Measurements from ENCODE around the gene ACOD1. TPM values are rescaled to one million over a fixed set of nuclear protein-coding genes. Genes with fewer than 3 reads are reported as not detected.

The ACOD1 gene
- total RNA-seq, 1 experiment from 2014 or later = not detected

DNA sequence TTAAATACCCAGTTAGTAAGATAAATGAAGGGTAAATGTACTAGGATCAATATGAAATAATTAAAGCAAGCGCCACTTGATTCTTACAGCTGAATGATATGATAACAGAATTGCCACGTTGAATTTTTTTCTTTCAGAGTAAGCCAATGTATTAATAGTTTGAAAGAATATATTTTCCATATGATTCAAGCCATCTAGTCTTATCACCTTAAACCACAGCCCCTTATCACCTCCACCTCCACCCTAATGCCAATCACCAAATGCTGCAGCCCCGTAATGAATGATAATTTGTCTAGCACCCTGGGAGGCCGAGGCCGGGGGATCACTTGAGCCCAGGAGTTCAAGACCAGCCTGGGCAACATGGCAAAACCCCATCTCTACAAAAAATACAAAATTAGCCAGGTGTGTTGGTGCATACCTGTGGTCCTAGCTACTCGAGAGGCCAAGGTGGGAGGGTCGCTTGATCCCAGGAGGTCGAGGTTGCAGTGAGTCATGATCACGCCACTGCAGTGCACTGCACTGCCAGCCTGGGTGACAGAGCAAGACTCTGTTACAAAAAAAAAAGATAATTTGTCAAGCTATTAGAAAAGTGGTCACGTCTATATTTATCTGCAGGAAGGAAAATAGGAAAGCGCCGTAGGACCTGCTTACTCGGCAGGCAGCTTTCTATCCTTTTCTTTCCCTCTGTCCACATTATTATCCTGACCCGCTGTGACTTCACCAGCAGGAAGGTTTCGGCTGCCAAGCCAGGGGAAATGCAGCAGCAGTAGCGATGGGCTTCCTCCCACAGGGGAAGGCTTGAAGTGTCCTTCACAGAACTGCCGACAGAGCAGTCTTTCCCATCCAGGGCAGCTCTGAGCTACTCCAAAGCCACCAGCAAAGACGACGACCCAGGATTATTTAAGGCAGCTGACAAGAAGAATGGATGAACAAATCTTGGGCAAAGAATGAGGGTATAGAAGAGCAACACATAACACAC lies 23.8 kb downstream of the ACOD1 start:
- Histone ChIP-seq H3K4me1 (ENCODE audit: insufficient read depth, low read length) (no peaks in the 10 kb centered on the region), H3K36me3 (ENCODE audit: low read depth, low read length) (no peaks in the 10 kb centered on the region), H4K20me1 (ENCODE audit: low read length) (no peaks in the 10 kb centered on the region), H2AFZ (ENCODE audit: low read length) (no peak overlapping the region), H3K9ac (ENCODE audit: low read length) (no peak overlapping the region), H3K79me2 (ENCODE audit: low read length) (no peaks in the 10 kb centered on the region), H3F3A (ENCODE audit: low read length, unreplicated experiment) (no peaks in the 10 kb centered on the region), H3K27ac (ENCODE audit: low read length) (no peak overlapping the region), H3K9me2 (replicated peaks; ENCODE audit: low read length) (no peaks in the 10 kb centered on the region), H3K9me3 (ENCODE audit: low read length) (no peaks in the 10 kb centered on the region), H3K4me3 (ENCODE audit: low read length) (no peak overlapping the region), H3K27me3 (ENCODE audit: low read length) (no peaks in the 10 kb centered on the region), H3K4me2 (ENCODE audit: low read length) (no peak overlapping the region)
- POLR2A ChIA-PET (ENCODE audit: unreplicated experiment) = no interaction called here
- TF ChIP-seq EZH2 (IDR thresholded peaks at IDR 0.05; ENCODE audit: low read length, unreplicated experiment) (no peak), EZH2phosphoT487 (IDR thresholded peaks at IDR 0.05; ENCODE audit: borderline replicate concordance, low read length) (no peak)
- TF ChIP-seq, protein P1, sequence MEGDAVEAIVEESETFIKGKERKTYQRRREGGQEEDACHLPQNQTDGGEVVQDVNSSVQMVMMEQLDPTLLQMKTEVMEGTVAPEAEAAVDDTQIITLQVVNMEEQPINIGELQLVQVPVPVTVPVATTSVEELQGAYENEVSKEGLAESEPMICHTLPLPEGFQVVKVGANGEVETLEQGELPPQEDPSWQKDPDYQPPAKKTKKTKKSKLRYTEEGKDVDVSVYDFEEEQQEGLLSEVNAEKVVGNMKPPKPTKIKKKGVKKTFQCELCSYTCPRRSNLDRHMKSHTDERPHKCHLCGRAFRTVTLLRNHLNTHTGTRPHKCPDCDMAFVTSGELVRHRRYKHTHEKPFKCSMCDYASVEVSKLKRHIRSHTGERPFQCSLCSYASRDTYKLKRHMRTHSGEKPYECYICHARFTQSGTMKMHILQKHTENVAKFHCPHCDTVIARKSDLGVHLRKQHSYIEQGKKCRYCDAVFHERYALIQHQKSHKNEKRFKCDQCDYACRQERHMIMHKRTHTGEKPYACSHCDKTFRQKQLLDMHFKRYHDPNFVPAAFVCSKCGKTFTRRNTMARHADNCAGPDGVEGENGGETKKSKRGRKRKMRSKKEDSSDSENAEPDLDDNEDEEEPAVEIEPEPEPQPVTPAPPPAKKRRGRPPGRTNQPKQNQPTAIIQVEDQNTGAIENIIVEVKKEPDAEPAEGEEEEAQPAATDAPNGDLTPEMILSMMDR (conservative IDR thresholded peaks at IDR 0.05; ENCODE audit: low read depth, low read length) = no peak
- no peak for DNase-seq
- BruUV-seq (replicated peaks) = no TSS peak
- intact Hi-C loops (cut with micrococcal nuclease) = no loop called here
- CTCF ChIA-PET = no interaction called here
- ATAC-seq = no peak

DNA sequence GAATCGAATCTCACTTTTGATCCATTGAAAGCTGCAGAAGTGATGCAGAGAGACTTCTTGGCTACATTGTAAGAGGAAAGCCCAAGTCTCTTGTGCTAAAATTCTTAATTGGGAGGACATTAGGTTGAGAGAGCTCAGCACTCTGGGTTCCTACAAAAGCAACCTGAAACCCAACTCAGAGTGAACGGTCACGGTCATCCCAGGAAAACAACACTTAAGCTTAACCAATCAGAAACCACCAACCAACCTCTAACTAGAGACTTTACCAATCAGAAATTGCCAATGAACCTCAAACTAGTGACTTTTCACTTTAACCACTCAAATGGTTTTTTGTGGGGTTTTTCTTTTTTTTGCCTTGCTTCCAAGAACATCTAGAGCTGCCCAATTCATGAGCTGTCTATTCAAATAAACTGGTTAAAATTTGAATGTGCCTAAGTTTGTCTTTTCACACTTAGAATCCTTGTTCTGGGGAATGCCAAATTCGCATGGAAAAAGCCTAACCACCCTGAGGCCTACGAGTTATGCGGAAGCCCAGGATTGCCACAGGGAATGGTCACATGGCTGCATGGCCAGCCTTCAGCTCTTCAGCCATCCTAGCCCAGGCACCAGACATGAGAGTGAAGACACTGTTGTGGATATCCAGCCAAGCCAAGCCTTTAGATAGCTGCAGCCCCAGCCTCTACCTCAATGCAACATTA lies 25.8 kb downstream of the ACOD1 start:
- TF ChIP-seq, protein P1 (conservative IDR thresholded peaks at IDR 0.05; ENCODE audit: low read depth, low read length) = no peak
- TF ChIP-seq EZH2 (IDR thresholded peaks at IDR 0.05; ENCODE audit: low read length, unreplicated experiment) (no peak), EZH2phosphoT487 (IDR thresholded peaks at IDR 0.05; ENCODE audit: borderline replicate concordance, low read length) (no peak)
- no peaks in the 10 kb centered on the region for H3K9me3 ChIP-seq (ENCODE audit: low read length)
- H3K9me2 ChIP-seq (replicated peaks; ENCODE audit: low read length) = no peaks in the 10 kb centered on the region
- no peak overlapping the region for H2AFZ ChIP-seq (ENCODE audit: low read length)
- no peak for ATAC-seq
- H3K9ac ChIP-seq (ENCODE audit: low read length) = no peak overlapping the region
- DNase-seq = no peak
- no peaks in the 10 kb centered on the region for H3K79me2 ChIP-seq (ENCODE audit: low read length)
- H3K36me3 ChIP-seq (ENCODE audit: low read depth, low read length) = no peaks in the 10 kb centered on the region
- POLR2A ChIA-PET (ENCODE audit: unreplicated experiment) = no interaction called here
- H3K27ac ChIP-seq (ENCODE audit: low read length) = no peak overlapping the region
- no peaks in the 10 kb centered on the region for H3F3A ChIP-seq (ENCODE audit: low read length, unreplicated experiment)
- no peaks in the 10 kb centered on the region for H3K4me1 ChIP-seq (ENCODE audit: insufficient read depth, low read length)
- BruUV-seq (replicated peaks) = no TSS peak
- H3K4me2 ChIP-seq (ENCODE audit: low read length) = no peak overlapping the region
- CTCF ChIA-PET = no interaction called here
- no peaks in the 10 kb centered on the region for H3K27me3 ChIP-seq (ENCODE audit: low read length)
- H4K20me1 ChIP-seq (ENCODE audit: low read length) = no peaks in the 10 kb centered on the region
- H3K4me3 ChIP-seq (ENCODE audit: low read length) = no peak overlapping the region
- intact Hi-C loops (cut with micrococcal nuclease) = no loop called here

- H3K4me1 ChIP-seq (ENCODE audit: insufficient read depth, low read length) = no peaks in the 10 kb centered on the region
- no peaks in the 10 kb centered on the region for H3F3A ChIP-seq (ENCODE audit: low read length, unreplicated experiment)
- H3K4me2 ChIP-seq (ENCODE audit: low read length) = no peak overlapping the region
- no peak for ATAC-seq
- no peak overlapping the region for H3K9ac ChIP-seq (ENCODE audit: low read length)
- no peaks in the 10 kb centered on the region for H3K9me3 ChIP-seq (ENCODE audit: low read length)
- no peak overlapping the region for H2AFZ ChIP-seq (ENCODE audit: low read length)
- no peaks in the 10 kb centered on the region for H3K9me2 ChIP-seq (replicated peaks; ENCODE audit: low read length)
- intact Hi-C loops (cut with micrococcal nuclease) = no loop called here
- H3K4me3 ChIP-seq (ENCODE audit: low read length) = no peak overlapping the region
- no peak for DNase-seq
- ChIA-PET POLR2A (ENCODE audit: unreplicated experiment) (no interaction called here), CTCF (no interaction called here)
- TF ChIP-seq EZH2phosphoT487 (IDR thresholded peaks at IDR 0.05; ENCODE audit: borderline replicate concordance, low read length) (no peak), EZH2 (IDR thresholded peaks at IDR 0.05; ENCODE audit: low read length, unreplicated experiment) (no peak)
- TF ChIP-seq, protein P1 (conservative IDR thresholded peaks at IDR 0.05; ENCODE audit: low read depth, low read length) = no peak
- no peak overlapping the region for H3K27ac ChIP-seq (ENCODE audit: low read length)
- no peaks in the 10 kb centered on the region for H4K20me1 ChIP-seq (ENCODE audit: low read length)
- H3K79me2 ChIP-seq (ENCODE audit: low read length) = no peaks in the 10 kb centered on the region
- no peaks in the 10 kb centered on the region for H3K36me3 ChIP-seq (ENCODE audit: low read depth, low read length)
- no TSS peak for BruUV-seq (replicated peaks)
- H3K27me3 ChIP-seq (ENCODE audit: low read length) = no peaks in the 10 kb centered on the region
These were observed 26.3 kb downstream of the ACOD1 start for GRCh38 chr13:76974618-76974975.
